PC-9 (cell line): ENCODE data around the gene UGT1A7. TPM values are rescaled to one million over a fixed set of nuclear protein-coding genes. Genes with fewer than 3 reads are reported as not detected.
A peak's percentile ranks its signal among the peaks of the same experiment; 100 is the strongest.

ENCODE experiments used
- BruUV-seq: library from RNA; stranded (reverse); fragments of 400-500 nt; replicated peaks from 2 replicates; lab custom pipeline; 2021; lab: Mats Ljungman, UMichigan
- CTCF ChIA-PET: fragments of 300-600 bp; sonication (Branson Sonifier 250); formaldehyde crosslinking; loops from one replicate; lab custom pipeline; 2022; ENCODE audit warnings: antibody characterized with exemption; lab: Charles Lee
- POLR2A ChIA-PET: fragments of 300-600 bp; sonication (Branson Sonifier 250); formaldehyde crosslinking; loops from one replicate; lab custom pipeline; 2022; ENCODE audit warnings: antibody characterized with exemption; ENCODE audit not compliant: unreplicated experiment; lab: Charles Lee
- DNase-seq, 2 experiments: peaks; one replicate each; pipeline versions ENCODE4 v3.0.0 to v3.0.0-alpha.2; 2015 to 2022; ENCODE audit warnings: mixed read lengths in 1 of 2
- H2AFZ ChIP-seq: fragments of 200-600 bp; sonication (generic); 2 replicates; pipeline ENCODE4 v1.8.1; 2017; ENCODE audit warnings: antibody characterized with exemption
- H3F3A ChIP-seq: fragments of 200-600 bp; sonication (generic); 2 replicates; pipeline ENCODE4 v1.8.1; 2017; ENCODE audit warnings: antibody characterized with exemption, mild to moderate bottlenecking, low read depth; ENCODE audit not compliant: insufficient read depth
- H3K27ac ChIP-seq: fragments of 200-600 bp; sonication (generic); 2 replicates; pipeline ENCODE4 v1.6.1; 2016; ENCODE audit warnings: mixed run types
- H3K27me3 ChIP-seq: fragments of 200-600 bp; sonication (generic); 2 replicates; pipeline ENCODE4 v1.6.1; 2016; ENCODE audit warnings: low read depth, mixed run types; ENCODE audit not compliant: insufficient read depth
- H3K36me3 ChIP-seq: fragments of 200-600 bp; sonication (generic); 2 replicates; pipeline ENCODE4 v1.6.1; 2016; ENCODE audit warnings: low read depth, mixed run types
- H3K4me1 ChIP-seq: fragments of 200-600 bp; sonication (generic); replicated peaks from 2 replicates; pipeline ENCODE4 v1.6.1; 2016; ENCODE audit warnings: mixed run types; ENCODE audit not compliant: insufficient read depth
- H3K4me2 ChIP-seq: fragments of 200-600 bp; sonication (generic); 2 replicates; pipeline ENCODE4 v1.6.1; 2017; ENCODE audit warnings: mixed run types
- H3K4me3 ChIP-seq: fragments of 200-600 bp; sonication (generic); 2 replicates; pipeline ENCODE4 v1.6.1; 2016; ENCODE audit warnings: mixed run types
- H3K79me2 ChIP-seq: fragments of 200-600 bp; sonication (generic); 2 replicates; pipeline ENCODE4 v1.6.1; 2017; ENCODE audit warnings: low read depth, mixed run types
- H3K9me2 ChIP-seq: fragments of 200-600 bp; sonication (generic); 2 replicates; pipeline ENCODE4 v1.8.1; 2017; ENCODE audit warnings: mild to moderate bottlenecking; ENCODE audit not compliant: insufficient read depth
- H3K9me3 ChIP-seq: fragments of 200-600 bp; sonication (generic); 2 replicates; pipeline ENCODE4 v1.8.1; 2016; ENCODE audit warnings: low read depth; ENCODE audit not compliant: insufficient read depth
- H4K20me1 ChIP-seq: fragments of 200-600 bp; sonication (generic); 2 replicates; pipeline ENCODE4 v1.8.1; 2017; ENCODE audit not compliant: insufficient read depth
- EZH2 ChIP-seq: fragments of 200-600 bp; sonication (generic); IDR thresholded peaks from 2 replicates; pipeline ENCODE4 v1.8.0; 2017; ENCODE audit warnings: antibody characterized with exemption, low read depth
- intact Hi-C: fragments of 100-400 bp; cut with micrococcal nuclease; formaldehyde crosslinking; loops from one replicate; pipeline ENCODE4 v1.10.0; 2022; ENCODE audit not compliant: unreplicated experiment
- total RNA-seq: library from RNA; stranded (reverse); gene quantifications from 2 replicates; pipeline ENCODE4 v1.2.3, GENCODE V29; 2021
- TF ChIP-seq, protein P1 (sequence below): fragments of 200-600 bp; sonication (generic); conservative IDR thresholded peaks from 2 replicates; pipeline ENCODE4 v1.6.1; 2017; ENCODE audit warnings: mixed run types, antibody characterized with exemption, mild to moderate bottlenecking, moderate library complexity

Gene UGT1A7
- total RNA-seq, 1 experiment from 2014 or later: 20.3 TPM

- no TSS peak for BruUV-seq
- DNase-seq: no peak
- H3K4me2 ChIP-seq: no peak overlapping the region
- no peak for TF ChIP-seq EZH2
- TF ChIP-seq, protein P1, sequence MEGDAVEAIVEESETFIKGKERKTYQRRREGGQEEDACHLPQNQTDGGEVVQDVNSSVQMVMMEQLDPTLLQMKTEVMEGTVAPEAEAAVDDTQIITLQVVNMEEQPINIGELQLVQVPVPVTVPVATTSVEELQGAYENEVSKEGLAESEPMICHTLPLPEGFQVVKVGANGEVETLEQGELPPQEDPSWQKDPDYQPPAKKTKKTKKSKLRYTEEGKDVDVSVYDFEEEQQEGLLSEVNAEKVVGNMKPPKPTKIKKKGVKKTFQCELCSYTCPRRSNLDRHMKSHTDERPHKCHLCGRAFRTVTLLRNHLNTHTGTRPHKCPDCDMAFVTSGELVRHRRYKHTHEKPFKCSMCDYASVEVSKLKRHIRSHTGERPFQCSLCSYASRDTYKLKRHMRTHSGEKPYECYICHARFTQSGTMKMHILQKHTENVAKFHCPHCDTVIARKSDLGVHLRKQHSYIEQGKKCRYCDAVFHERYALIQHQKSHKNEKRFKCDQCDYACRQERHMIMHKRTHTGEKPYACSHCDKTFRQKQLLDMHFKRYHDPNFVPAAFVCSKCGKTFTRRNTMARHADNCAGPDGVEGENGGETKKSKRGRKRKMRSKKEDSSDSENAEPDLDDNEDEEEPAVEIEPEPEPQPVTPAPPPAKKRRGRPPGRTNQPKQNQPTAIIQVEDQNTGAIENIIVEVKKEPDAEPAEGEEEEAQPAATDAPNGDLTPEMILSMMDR: no peak
- no peak overlapping the region for H2AFZ ChIP-seq
- no peak overlapping the region for H3K27ac ChIP-seq
- CTCF ChIA-PET: no interaction called here
- no peaks in the 10 kb centered on the region; the same call in 1 of the 2 replicates for H3K79me2 ChIP-seq
- H3F3A ChIP-seq: peaks cover 78% of the 10 kb centered on the region; the same call in 1 of the 2 replicates
- H3K4me3 ChIP-seq: no peak overlapping the region
- H3K4me1 ChIP-seq: no peaks in the 10 kb centered on the region
- H3K36me3 ChIP-seq: peaks cover 47% of the 10 kb centered on the region
- no peaks in the 10 kb centered on the region; the same call in 1 of the 2 replicates for H3K9me3 ChIP-seq
- no peaks in the 10 kb centered on the region for H3K27me3 ChIP-seq
- intact Hi-C loops: no loop called here
- POLR2A ChIA-PET: no interaction called here
- no peaks in the 10 kb centered on the region for H3K9me2 ChIP-seq
- peaks cover 12% of the 10 kb centered on the region; the same call in 1 of the 2 replicates for H4K20me1 ChIP-seq
Observed at GRCh38 chr2:233772583-233772982, 90.9 kb downstream of the UGT1A7 start.

- CTCF ChIA-PET: no interaction called here
- Histone ChIP-seq H3K27me3 (no peaks in the 10 kb centered on the region), H2AFZ (no peak overlapping the region), H3K36me3 (peaks cover 39% of the 10 kb centered on the region), H3K27ac (no peak overlapping the region), H3K79me2 (no peaks in the 10 kb centered on the region; the same call in 1 of the 2 replicates), H3K9me2 (no peaks in the 10 kb centered on the region), H3F3A (peaks cover 70% of the 10 kb centered on the region; the same call in 1 of the 2 replicates), H3K4me1 (no peaks in the 10 kb centered on the region), H3K4me2 (no peak overlapping the region), H4K20me1 (peaks cover 5% of the 10 kb centered on the region; the same call in 1 of the 2 replicates), H3K4me3 (no peak overlapping the region), H3K9me3 (no peaks in the 10 kb centered on the region; the same call in 1 of the 2 replicates)
- no TSS peak for BruUV-seq
- intact Hi-C loops: no loop called here
- no peak for DNase-seq
- POLR2A ChIA-PET: interaction anchor here (0.7 kb wide), 1 partner anchor 16 kb away, joined by 6 read pairs; no protein-coding TSS in a partner anchor
- TF ChIP-seq, protein P1: no peak
- no peak for TF ChIP-seq EZH2
Observed at GRCh38 chr2:233773854-233774253, 92.2 kb downstream of the UGT1A7 start.

GRCh38 chr2:233775414-233775813 lies 93.7 kb downstream of the UGT1A7 start:
- Histone ChIP-seq H3K9me3 (no peaks in the 10 kb centered on the region; the same call in 1 of the 2 replicates), H4K20me1 (peaks cover under 1% of the 10 kb centered on the region; the same call in 1 of the 2 replicates), H3K27me3 (no peaks in the 10 kb centered on the region), H3K27ac (no peak overlapping the region), H3K36me3 (peaks cover 24% of the 10 kb centered on the region), H3K4me1 (no peaks in the 10 kb centered on the region), H3K79me2 (no peaks in the 10 kb centered on the region), H3K4me3 (no peak overlapping the region), H3F3A (peaks cover 55% of the 10 kb centered on the region; the same call in 1 of the 2 replicates), H3K9me2 (no peaks in the 10 kb centered on the region), H3K4me2 (no peak overlapping the region), H2AFZ (no peak overlapping the region)
- intact Hi-C loops: no loop called here
- BruUV-seq: TSS peak; percentile 4
- ChIA-PET POLR2A (interaction anchor here (0.8 kb wide), 2 partner anchors 70 to 73 kb away, joined by 3 to 13 read pairs; no protein-coding TSS in a partner anchor), CTCF (interaction anchor here (0.6 kb wide), 1 partner anchor 26 kb away, joined by 4 read pairs; no protein-coding TSS in a partner anchor)
- DNase-seq: peak in 1 of 2 experiments; percentile 43
- TF ChIP-seq, protein P1: no peak
- TF ChIP-seq EZH2: no peak
